Measurements from ENCODE around the gene IER5.
A peak's percentile ranks its signal among the peaks of the same experiment; 100 is the strongest.

Gene IER5

GRCh38 chr1:181094416-181095212, 6.1 kb downstream of the IER5 start (continued):
- no peak for TF ChIP-seq ZFP37 (tag by site-specific recombination; IDR thresholded peaks at IDR 0.05)
- no peak for TF ChIP-seq ZNF426 (tag by site-specific recombination; IDR thresholded peaks at IDR 0.05)
- TF ChIP-seq, protein P1, sequence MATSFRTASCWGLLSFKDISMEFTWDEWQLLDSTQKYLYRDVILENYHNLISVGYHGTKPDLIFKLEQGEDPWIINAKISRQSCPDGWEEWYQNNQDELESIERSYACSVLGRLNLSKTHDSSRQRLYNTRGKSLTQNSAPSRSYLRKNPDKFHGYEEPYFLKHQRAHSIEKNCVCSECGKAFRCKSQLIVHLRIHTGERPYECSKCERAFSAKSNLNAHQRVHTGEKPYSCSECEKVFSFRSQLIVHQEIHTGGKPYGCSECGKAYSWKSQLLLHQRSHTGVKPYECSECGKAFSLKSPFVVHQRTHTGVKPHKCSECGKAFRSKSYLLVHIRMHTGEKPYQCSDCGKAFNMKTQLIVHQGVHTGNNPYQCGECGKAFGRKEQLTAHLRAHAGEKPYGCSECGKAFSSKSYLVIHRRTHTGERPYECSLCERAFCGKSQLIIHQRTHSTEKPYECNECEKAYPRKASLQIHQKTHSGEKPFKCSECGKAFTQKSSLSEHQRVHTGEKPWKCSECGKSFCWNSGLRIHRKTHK (tag by site-specific recombination; IDR thresholded peaks at IDR 0.05) = no peak; the same call in 1 of the 2 replicates
- no peak for TF ChIP-seq ZNF350 (tag by site-specific recombination; IDR thresholded peaks at IDR 0.05)

DNA sequence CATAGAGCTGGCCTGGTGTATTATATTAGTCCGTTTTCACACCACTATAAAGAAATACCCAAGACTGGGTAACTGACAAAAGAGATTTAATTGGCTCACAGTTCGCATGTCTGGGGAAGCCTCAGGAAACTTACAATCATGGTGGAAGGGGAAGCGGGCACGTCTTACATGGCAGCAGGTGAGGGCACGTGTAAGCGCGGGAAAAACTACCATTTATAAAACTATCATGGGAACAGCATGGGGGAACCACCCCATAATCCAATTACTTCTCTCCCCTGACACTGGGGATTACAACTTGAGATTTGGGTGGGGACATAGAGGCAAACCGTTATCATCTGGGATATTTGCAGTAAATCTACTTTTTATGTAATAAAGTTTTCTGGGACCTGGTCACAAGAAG, 6.8 kb downstream of the IER5 start:
- POLR2A ChIA-PET = interaction anchor here (1.3 to 6.3 kb wide), 4 partner anchors 9 to 46 kb away, joined by 7 to 27 read pairs (median 10); no protein-coding TSS in a partner anchor
- Histone ChIP-seq H3K36me3 (ENCODE audit: control insufficient read depth in 2 of 2, insufficient read depth in 1 of 2, low read length in 2 of 2) (peaks cover 0 to 29% of the 10 kb centered on the region in 2 experiments; a peak in 2 of 3 replicates), H3K9me3 (ENCODE audit: control insufficient read depth, insufficient read depth, low read depth, low read length) (no peaks in the 10 kb centered on the region), H3K4me3 (ENCODE audit: low read depth, low read length) (no peak overlapping the region), H3K4me1 (ENCODE audit: control insufficient read depth, insufficient read depth, low read length) (peaks cover 29% of the 10 kb centered on the region), H3K27ac (ENCODE audit: extremely low read depth, low read depth, low read length) (no peak overlapping the region)
- CTCF ChIA-PET = interaction anchor here (1.4 to 8.5 kb wide), 3 partner anchors 40 to 214 kb away, joined by 3 to 69 read pairs (median 6); no protein-coding TSS in a partner anchor
- TF ChIP-seq ZBTB21 (tag by site-specific recombination; IDR thresholded peaks at IDR 0.05) (no peak), ZNF394 (tag by site-specific recombination; IDR thresholded peaks at IDR 0.05; ENCODE audit: borderline replicate concordance) (no peak), ZNF146 (tag by site-specific recombination; IDR thresholded peaks at IDR 0.05) (no peak), ZNF677 (tag by site-specific recombination; IDR thresholded peaks at IDR 0.05) (no peak), ZFP69B (tag by site-specific recombination; IDR thresholded peaks at IDR 0.05) (no peak)

DNA sequence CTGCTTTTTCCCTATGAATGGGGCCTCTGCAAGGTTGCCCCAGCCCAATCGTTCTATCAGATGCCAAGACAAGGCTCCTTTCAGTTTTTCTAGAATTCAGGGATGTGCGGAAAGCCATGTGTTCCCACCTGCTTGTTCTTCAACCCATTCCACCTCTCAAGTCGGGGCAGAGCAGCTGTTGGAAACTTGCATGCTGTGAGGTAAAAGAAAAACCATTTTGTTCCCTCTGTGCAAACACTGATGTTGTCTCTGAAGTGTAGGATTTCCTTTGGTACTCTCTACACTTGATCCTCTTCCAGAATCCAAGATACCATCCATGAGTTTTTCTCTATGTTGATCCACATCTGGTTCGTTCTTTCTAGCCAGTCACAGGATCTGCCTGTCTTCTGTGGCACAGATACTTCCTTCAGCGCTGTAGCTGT, 7.3 kb downstream of the IER5 start:
- Histone ChIP-seq H3K27ac (ENCODE audit: extremely low read depth, low read depth, low read length) (peak overlapping the region; percentile 8; the same call in 1 of the 2 replicates), H3K36me3 (ENCODE audit: control insufficient read depth in 2 of 2, insufficient read depth in 1 of 2, low read length in 2 of 2) (peaks cover 0 to 24% of the 10 kb centered on the region in 2 experiments; a peak in 2 of 3 replicates), H3K9me3 (ENCODE audit: control insufficient read depth, insufficient read depth, low read depth, low read length) (no peaks in the 10 kb centered on the region), H3K4me3 (ENCODE audit: low read depth, low read length) (no peak overlapping the region), H3K4me1 (ENCODE audit: control insufficient read depth, insufficient read depth, low read length) (peaks cover 33% of the 10 kb centered on the region)
- ChIA-PET POLR2A (interaction anchor here (0.7 to 6.3 kb wide), 6 partner anchors 10 to 46 kb away, joined by 5 to 33 read pairs (median 20); no protein-coding TSS in a partner anchor), CTCF (interaction anchor here (0.6 to 8.5 kb wide), 4 partner anchors 12 to 214 kb away, joined by 3 to 69 read pairs (median 4); no protein-coding TSS in a partner anchor)
- TF ChIP-seq YY1 (tag by site-specific recombination; IDR thresholded peaks at IDR 0.05) (no peak), ZNF571 (tag by site-specific recombination; IDR thresholded peaks at IDR 0.05) (no peak), IKZF3 (tag by site-specific recombination; IDR thresholded peaks at IDR 0.05) (0 out of 2 replicates have a peak, but pooled peaks have one; percentile 2), ZNF624 (tag by site-specific recombination; IDR thresholded peaks at IDR 0.05) (no peak), ZNF366 (tag by site-specific recombination; conservative IDR thresholded peaks at IDR 0.05) (0 out of 2 replicates have a peak, but pooled peaks have one; percentile 20), ZNF830 (tag by site-specific recombination; IDR thresholded peaks at IDR 0.05; ENCODE audit: low read depth) (no peak), ZNF610 (tag by site-specific recombination; IDR thresholded peaks at IDR 0.05; ENCODE audit: borderline replicate concordance) (no peak), ZNF157 (tag by site-specific recombination; IDR thresholded peaks at IDR 0.05) (no peak), PRDM6 (tag by site-specific recombination; IDR thresholded peaks at IDR 0.05) (peak; percentile 59)

Measured in HEK293 (cell line).